Fibroblast of upper back skin (primary cell): Measurements from ENCODE around the gene DUSP12.
A peak's percentile ranks its signal among the peaks of the same experiment; 100 is the strongest.
"Not testable (repeated sequence)": the region's sequence is repeated elsewhere in the genome, so short reads cannot be mapped to it uniquely, and the experiment has no call there.

Experiments
- DNase-seq: peaks from one replicate; pipeline ENCODE4 v3.0.0-alpha.2; 2013

Gene DUSP12

GRCh38 chr1:161728376-161729226, 21.0 kb upstream of the DUSP12 start:
- no peak for DNase-seq

GRCh38 chr1:161730050-161730564, 19.5 kb upstream of the DUSP12 start:
- peak; percentile 61 for DNase-seq

- no peak for DNase-seq
Measured at GRCh38 chr1:161731241-161731640, 18.3 kb upstream of the DUSP12 start.

- no peak for DNase-seq
Measured at GRCh38 chr1:161731981-161732718, 17.4 kb upstream of the DUSP12 start.

- peak; percentile 87 for DNase-seq
Measured at GRCh38 chr1:161733526-161733925, 16.1 kb upstream of the DUSP12 start.

- no peak for DNase-seq
Measured at GRCh38 chr1:161735837-161736236, 13.7 kb upstream of the DUSP12 start.

GRCh38 chr1:161736335-161736969, 13.1 kb upstream of the DUSP12 start:
- peak; percentile 57 for DNase-seq

- DNase-seq = no peak
Measured at GRCh38 chr1:161737625-161738024, 12.0 kb upstream of the DUSP12 start.

- peak; percentile 82 for DNase-seq
Measured at GRCh38 chr1:161738627-161739287, 10.8 kb upstream of the DUSP12 start.

GRCh38 chr1:161739865-161740566, 9.6 kb upstream of the DUSP12 start:
- no peak for DNase-seq

- no peak for DNase-seq
Measured at GRCh38 chr1:161740921-161741320, 8.7 kb upstream of the DUSP12 start.

GRCh38 chr1:161743231-161743630, 6.4 kb upstream of the DUSP12 start:
- DNase-seq = no peak

GRCh38 chr1:161747801-161748200, 1.8 kb upstream of the DUSP12 start:
- no peak for DNase-seq

GRCh38 chr1:161763522-161764098, 14.0 kb downstream of the DUSP12 start:
- DNase-seq = peak; percentile 16

- DNase-seq = peak; percentile 92
Measured at GRCh38 chr1:161766102-161766981, 16.8 kb downstream of the DUSP12 start, which contains the start of gene ATF6. Gene ATF6, plus strand, starts transcription at chr1:161766320. Its CDS starts 41 bp downstream, at chr1:161766361.

GRCh38 chr1:161768461-161768860, 18.9 kb downstream of the DUSP12 start:
- DNase-seq = no peak

- no peak for DNase-seq
Measured at GRCh38 chr1:161768986-161769672, 19.5 kb downstream of the DUSP12 start.

- not testable (repeated sequence) for DNase-seq
Measured at GRCh38 chr1:161769673-161770045, 20.1 kb downstream of the DUSP12 start.

GRCh38 chr1:161770250-161770649, 20.7 kb downstream of the DUSP12 start:
- no peak for DNase-seq

GRCh38 chr1:161771161-161771560, 21.6 kb downstream of the DUSP12 start:
- no peak for DNase-seq
